B cell (primary cell): ENCODE results near the gene CCDC57. TPM values are rescaled to one million over a fixed set of nuclear protein-coding genes. Genes with fewer than 3 reads are reported as not detected.

ENCODE experiments used
- ATAC-seq: fragments of 200-7000 bp; cut with Tn5 transposase; one replicate; pipeline ENCODE4 v1.10.0; 2021; ENCODE audit warnings: low read depth, mild to moderate bottlenecking, moderate number of reproducible peaks, moderate library complexity
- CTCF ChIA-PET: fragments of 350-600 bp; sonication (Branson Sonifier 250); formaldehyde crosslinking; loops from one replicate; lab custom pipeline; 2021; ENCODE audit warnings: antibody characterized with exemption, inconsistent platforms; lab: Charles Lee
- POLR2A ChIA-PET: fragments of 350-600 bp; sonication (Branson Sonifier 250); formaldehyde crosslinking; loops from one replicate; lab custom pipeline; 2021; ENCODE audit warnings: antibody characterized with exemption; lab: Charles Lee
- DNase-seq: peaks from one replicate; pipeline ENCODE4 v3.0.0; 2013
- H2AFZ ChIP-seq: 2 replicates; pipeline ENCODE4 v1.6.1; 2012; ENCODE audit warnings: mild to moderate bottlenecking, low read depth, low read length; ENCODE audit not compliant: insufficient read depth, poor library complexity, severe bottlenecking
- H3K27ac ChIP-seq, 2 donors: 1 replicate in 1 of 2; 2 replicates in 1 of 2; pipeline ENCODE4 v1.5.1; 2012 to 2013; ENCODE audit warnings: low read length in 2 of 2, mild to moderate bottlenecking in 2 of 2, moderate library complexity in 1 of 2
- H3K27me3 ChIP-seq, 4 experiments: fragments of 200-600 bp in 1 of 4; sonication (generic) in 1 of 4; replicated peaks in 1 of 4; 1 replicate in 2 of 4; 2 replicates in 2 of 4; pipeline versions ENCODE4 v1.6.1 to v1.7.0; 2013 to 2016; ENCODE audit warnings: low read length in 3 of 4, mild to moderate bottlenecking in 2 of 4, mixed read lengths in 1 of 4, moderate library complexity in 1 of 4; ENCODE audit not compliant: insufficient read depth in 4 of 4, control insufficient read depth in 3 of 4; ENCODE audit errors: control extremely low read depth in 1 of 4
- H3K36me3 ChIP-seq, 2 experiments: replicated peaks in 1 of 2; 1 replicate in 1 of 2; 2 replicates in 1 of 2; pipeline versions ENCODE4 v1.6.1 to v1.7.1; 2013; ENCODE audit warnings: low read length in 1 of 2; ENCODE audit not compliant: insufficient read depth in 2 of 2, control insufficient read depth in 1 of 2; ENCODE audit errors: control extremely low read depth in 1 of 2, extremely low read depth in 1 of 2
- H3K4me1 ChIP-seq, 2 donors: fragments of 200-600 bp in 1 of 2; sonication (generic) in 1 of 2; 1 replicate in 1 of 2; 2 replicates in 1 of 2; pipeline versions ENCODE4 v1.5.1 to v1.6.1; 2013 to 2017; ENCODE audit warnings: low read length in 2 of 2; ENCODE audit not compliant: control insufficient read depth in 2 of 2, insufficient read depth in 2 of 2
- H3K4me2 ChIP-seq: replicated peaks from 2 replicates; pipeline ENCODE3; 2012; ENCODE audit warnings: mild to moderate bottlenecking, low read depth, low read length; ENCODE audit not compliant: poor library complexity, severe bottlenecking
- H3K4me3 ChIP-seq, 5 experiments: fragments of 200-600 bp in 1 of 5; sonication (generic) in 1 of 5; 1 replicate in 3 of 5; 2 replicates in 2 of 5; pipeline versions ENCODE4 v1.5.1 to v1.7.0; 2011 to 2016; ENCODE audit warnings: low read length in 4 of 5, mild to moderate bottlenecking in 4 of 5, low read depth in 2 of 5, control low read depth in 1 of 5, moderate library complexity in 1 of 5; ENCODE audit not compliant: insufficient read depth in 1 of 5; ENCODE audit errors: control extremely low read depth in 1 of 5, extremely low read depth in 1 of 5
- H3K79me2 ChIP-seq: fragments of 200-600 bp; sonication (generic); one replicate; pipeline ENCODE4 v1.6.0; 2016; ENCODE audit warnings: low read length; ENCODE audit not compliant: control insufficient read depth, insufficient read depth
- H3K9ac ChIP-seq: fragments of 200-600 bp; sonication (generic); 2 replicates; pipeline ENCODE4 v1.6.1; 2017; ENCODE audit warnings: mild to moderate bottlenecking, low read length, moderate library complexity
- H3K9me3 ChIP-seq, 3 donors: one replicate each; pipeline versions ENCODE4 v1.6.1 to v1.7.1; 2013; ENCODE audit warnings: low read length in 2 of 3; ENCODE audit not compliant: control insufficient read depth in 2 of 3, insufficient read depth in 1 of 3; ENCODE audit errors: control extremely low read depth in 1 of 3
- H4K20me1 ChIP-seq: 2 replicates; pipeline ENCODE4 v1.6.0; 2012; ENCODE audit warnings: mild to moderate bottlenecking, low read length; ENCODE audit not compliant: insufficient read depth, control insufficient read depth, poor library complexity, severe bottlenecking
- H3K27ac Mint-ChIP-seq: one replicate; pipeline ENCODE4 v1.8.0; 2021; ENCODE audit warnings: mixed read lengths
- H3K27me3 Mint-ChIP-seq: one replicate; pipeline ENCODE4 v1.8.0; 2021; ENCODE audit warnings: mixed read lengths
- H3K4me1 Mint-ChIP-seq: one replicate; pipeline ENCODE4 v1.8.0; 2021; ENCODE audit warnings: mixed read lengths
- H3K4me3 Mint-ChIP-seq: one replicate; pipeline ENCODE4 v1.8.0; 2021; ENCODE audit warnings: mixed read lengths
- H3K9me3 Mint-ChIP-seq: one replicate; pipeline ENCODE4 v1.8.0; 2022; ENCODE audit warnings: mixed read lengths; ENCODE audit not compliant: insufficient read depth
- CTCF ChIP-seq: fragments of 200-600 bp; IDR thresholded peaks from one replicate; pipeline ENCODE4 v1.8.0; 2022; ENCODE audit warnings: antibody characterized with exemption, mild to moderate bottlenecking
- EZH2 ChIP-seq: IDR thresholded peaks from 2 replicates; pipeline ENCODE4 v1.6.1; 2012; ENCODE audit warnings: borderline replicate concordance, low read depth, mild to moderate bottlenecking, moderate library complexity, low read length; ENCODE audit not compliant: insufficient read depth, poor library complexity, severe bottlenecking
- WGBS: methylation state at CpG from one replicate; pipeline ENCODE4 v1.1.5; 2013; ENCODE audit warnings: missing lambda C conversion rate; ENCODE audit not compliant: insufficient coverage; 5-methylcytosine and 5-hydroxymethylcytosine counted together
- intact Hi-C: fragments of 100-400 bp; cut with micrococcal nuclease; formaldehyde crosslinking; loops from one replicate; pipeline ENCODE4 v1.10.0; 2022
- polyA plus RNA-seq: library from polyadenylated mRNA; depleted of rRNA; stranded (reverse); fragments of >200 nt; gene quantifications from 2 replicates; pipeline ENCODE4 v1.2.3, GENCODE V29; 2012
- total RNA-seq, 2 donors: library from RNA; stranded (reverse); fragments of 120-200 nt in 1 of 2; gene quantifications; 1 replicate in 1 of 2; 2 replicates in 1 of 2; pipeline versions ENCODE4 v1.2.3 to v1.2.4, GENCODE V29; 2013 to 2022

CCDC57 gene
- total and polyA plus RNA-seq, 2 donors (not counting 1 experiment from before 2014, with no cell fraction given), result 49.7 to 67.2 TPM

DNA sequence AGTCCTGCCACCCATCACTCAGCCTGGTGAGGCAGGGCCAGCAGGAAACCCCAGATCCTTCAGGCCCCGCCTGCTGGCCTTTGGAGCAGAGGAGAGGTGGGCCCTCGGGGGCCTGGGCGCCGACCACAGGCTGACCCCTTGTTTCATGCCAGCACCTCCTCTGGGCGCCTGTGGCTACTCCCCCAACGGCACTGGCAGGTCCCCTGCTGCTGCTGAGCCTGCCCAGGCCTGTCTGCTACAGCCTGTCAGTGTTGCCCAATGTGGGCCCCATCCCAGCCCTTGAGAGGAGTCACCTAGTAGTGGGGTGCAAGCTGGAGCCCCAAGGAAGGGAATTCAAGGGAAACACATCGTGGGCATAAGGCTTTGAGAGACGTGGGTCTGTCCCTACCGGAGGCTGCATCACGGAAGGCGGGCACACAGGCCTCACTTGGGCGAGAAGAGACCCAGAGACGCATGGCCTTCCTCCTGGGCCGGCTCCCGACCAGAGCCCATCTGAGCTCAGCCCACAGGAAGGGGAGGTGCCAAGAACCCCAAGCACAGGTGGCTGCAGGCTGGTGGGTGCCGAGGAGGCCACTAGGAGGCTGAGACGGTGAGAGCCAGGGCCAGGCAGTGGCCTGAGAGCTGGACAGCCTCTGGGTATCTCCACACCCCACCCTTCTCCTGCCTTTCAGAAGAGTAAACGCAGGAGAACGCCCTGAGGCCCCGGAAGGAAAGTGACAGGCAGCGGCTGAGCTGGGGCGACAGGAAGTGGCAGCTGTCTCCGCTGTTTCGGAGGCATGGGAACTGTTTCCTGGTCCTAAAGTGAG, 106.6 kb downstream of the CCDC57 start:
- Histone ChIP-seq H4K20me1 (no peaks in the 10 kb centered on the region), H2AFZ (peak overlapping the region; percentile 88), H3K36me3 (no peaks in the 10 kb centered on the region), H3K4me1 (peaks cover 18 to 25% of the 10 kb centered on the region in 2 donors), H3K9me3 (peaks cover 0 to 4% (median 0%) of the 10 kb centered on the region in 3 donors), H3K9ac (peak overlapping the region; percentile 76), H3K4me2 (peak overlapping the region; percentile 89), H3K4me3 (peak overlapping the region; percentile 53 to 80 (median 60)), H3K79me2 (peaks cover 16% of the 10 kb centered on the region), H3K27me3 (no peaks in the 10 kb centered on the region), H3K27ac (peak overlapping the region; percentile 75 to 79)
- Mint-ChIP-seq H3K9me3 (no peaks in the 10 kb centered on the region), H3K27me3 (no peaks in the 10 kb centered on the region), H3K4me1 (peaks cover 21% of the 10 kb centered on the region), H3K4me3 (peak overlapping the region; percentile 94), H3K27ac (peak overlapping the region; percentile 98)
- TF ChIP-seq EZH2, result no peak
- TF ChIP-seq CTCF, result peak; percentile 34
- WGBS, result 15% methylated on average over 24 of the region's 24 CpGs
- CTCF ChIA-PET, result interaction anchor here (0.6 to 1.6 kb wide), 7 partner anchors 8 to 147 kb away, joined by 3 to 6 read pairs (median 3); partner anchors contain the start of genes DUS1L and FASN
- DNase-seq (peak; percentile 76), ATAC-seq (peak; percentile 96)
- intact Hi-C loops, result loop anchor here (1.0 to 2.0 kb wide), 2 partner anchors 8 to 49 kb away; partner anchors contain the start of gene FASN
- POLR2A ChIA-PET, result interaction anchor here (0.7 to 1.7 kb wide), 4 partner anchors 10 to 100 kb away, joined by 3 to 12 read pairs (median 4); partner anchors contain the start of gene DCXR
